Body of pancreas (tissue), 4 donors: ENCODE measurements around the gene SMARCB1. TPM values are rescaled to one million over a fixed set of nuclear protein-coding genes. Genes with fewer than 3 reads are reported as not detected.
A peak's percentile ranks its signal among the peaks of the same experiment; 100 is the strongest.

Source experiments
- ATAC-seq: fragments of 150-250 bp; one replicate; pipeline ENCODE4 v1.9.1; 2016
- DNase-seq, 4 donors: peaks; one replicate each; pipeline ENCODE4 v3.0.0-alpha.2; 2019
- H3K27ac ChIP-seq, 4 donors: fragments of 200-600 bp; sonication (generic); 1 replicate in 3 of 4; 2 replicates in 1 of 4; pipeline versions ENCODE4 v1.5.1 to v1.6.1; 2016 to 2019; ENCODE audit warnings: mild to moderate bottlenecking in 1 of 4, mixed read lengths in 1 of 4, moderate library complexity in 1 of 4
- H3K27me3 ChIP-seq, 2 donors: fragments of 200-600 bp; sonication (generic); one replicate each; pipeline ENCODE4 v1.6.0; 2016; ENCODE audit warnings: mild to moderate bottlenecking in 1 of 2
- H3K36me3 ChIP-seq, 2 donors: fragments of 200-600 bp; sonication (generic); replicated peaks in 1 of 2; 2 replicates each; pipeline ENCODE4 v1.5.1; 2016; ENCODE audit warnings: low read depth in 2 of 2; ENCODE audit not compliant: insufficient read depth in 1 of 2
- H3K4me1 ChIP-seq: fragments of 200-600 bp; sonication (generic); one replicate; pipeline ENCODE4 v1.6.0; 2016
- H3K4me3 ChIP-seq, 2 donors: fragments of 200-600 bp; sonication (generic); 1 replicate in 1 of 2; 2 replicates in 1 of 2; pipeline ENCODE4 v1.5.1; 2016 to 2019
- H3K9me3 ChIP-seq, 3 donors: fragments of 200-600 bp; sonication (generic); 1 replicate in 2 of 3; 2 replicates in 1 of 3; pipeline ENCODE4 v1.5.1; 2016
- CTCF ChIP-seq, 7 experiments: fragments of 450-650 bp in 4 of 7; fragments of 200-600 bp in 3 of 7; sonication (generic) in 3 of 7; IDR thresholded peaks; one replicate each; pipeline ENCODE4 v1.5.1; 2016 to 2019; ENCODE audit warnings: antibody characterized with exemption in 7 of 7
- POLR2A ChIP-seq, 3 donors: fragments of 450-650 bp; IDR thresholded peaks; one replicate each; pipeline ENCODE4 v1.6.1; 2016; ENCODE audit warnings: antibody characterized with exemption in 3 of 3, mild to moderate bottlenecking in 2 of 3
- WGBS, 2 donors: methylation state at CpG; one replicate each; pipeline ENCODE4 v1.1.5; 2017; 5-methylcytosine and 5-hydroxymethylcytosine counted together
- intact Hi-C: fragments of 100-400 bp; cut with DNase I; formaldehyde crosslinking; loops from one replicate; pipeline ENCODE4 v1.15.1; 2023
- total RNA-seq, 2 donors: library from RNA; depleted of rRNA; stranded (reverse); fragments of >200 nt; gene quantifications; one replicate each; pipeline ENCODE4 v1.1.0, GENCODE V29; 2016

The SMARCB1 gene
- total RNA-seq, 2 donors from 2014 or later, result 40.2 to 119 TPM

GRCh38 chr22:23850136-23850611, 63.4 kb downstream of the SMARCB1 start:
- intact Hi-C loops, result no loop called here
- H3K4me3 ChIP-seq, result no peak overlapping the region
- no peak for TF ChIP-seq POLR2A (IDR thresholded peaks at IDR 0.05)
- no peak for TF ChIP-seq CTCF (IDR thresholded peaks at IDR 0.05)

DNA sequence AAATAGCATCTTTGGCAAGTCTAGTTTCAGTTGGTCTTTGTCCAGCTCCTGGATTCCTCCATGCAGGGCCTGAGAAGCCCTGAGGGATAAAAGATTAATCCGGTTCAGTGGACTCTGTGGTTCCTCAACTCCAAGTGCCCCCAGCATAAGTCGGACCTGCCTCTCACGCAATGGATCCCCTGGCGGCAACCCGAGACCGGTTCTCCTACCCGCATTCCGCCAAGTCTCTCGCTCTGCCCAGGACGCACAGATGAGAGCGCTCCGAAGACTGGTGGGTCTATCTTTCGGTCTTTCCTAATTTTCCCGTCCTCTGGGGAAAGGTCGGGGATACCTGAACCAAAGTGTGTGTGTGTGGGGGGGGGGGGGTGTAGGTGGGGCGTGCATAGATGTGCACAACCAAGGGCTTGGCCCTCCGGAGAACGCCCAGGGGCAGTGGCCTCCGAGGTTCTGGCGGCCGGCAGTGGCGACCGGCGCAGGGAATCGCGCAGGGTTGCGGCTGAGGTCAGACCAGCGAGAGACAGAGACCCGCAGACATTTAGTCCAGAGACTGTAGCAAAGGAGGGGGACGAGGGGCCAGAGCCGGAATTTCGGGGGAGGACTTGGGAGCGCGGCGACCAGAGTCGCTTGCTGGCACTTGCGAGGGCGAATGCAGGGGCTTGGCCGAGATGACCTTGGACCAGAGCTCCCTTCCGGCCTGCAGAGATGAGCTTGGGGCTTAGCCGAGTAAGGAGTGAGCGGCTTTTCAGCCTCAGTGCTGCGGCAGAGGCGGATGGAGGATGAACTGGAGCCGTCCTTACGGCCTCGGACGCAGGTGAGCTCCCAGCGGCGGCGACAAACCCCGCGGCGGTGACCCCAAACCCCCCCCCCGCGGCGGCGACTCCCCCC, 70.2 kb downstream of the SMARCB1 start:
- peak overlapping the region; percentile 86 to 96 (median 90) for H3K27ac ChIP-seq
- intact Hi-C loops, result no loop called here
- peak overlapping the region; percentile 19 to 60 for H3K4me3 ChIP-seq
- H3K27me3 ChIP-seq, result no peaks in the 10 kb centered on the region
- DNase-seq, result peak in 3 of 4 donors; percentile 42 to 57 (median 55)
- no peaks in the 10 kb centered on the region for H3K9me3 ChIP-seq
- TF ChIP-seq POLR2A (IDR thresholded peaks at IDR 0.05), result no peak
- TF ChIP-seq CTCF (IDR thresholded peaks at IDR 0.05), result peak in 2 of 7 experiments; percentile 7 to 22
- peaks cover 26% of the 10 kb centered on the region for H3K4me1 ChIP-seq
- WGBS, 2 donors, result 8 to 13% methylated on average over 22 to 58 of the region's 58 CpGs
- no peaks in the 10 kb centered on the region for H3K36me3 ChIP-seq
- ATAC-seq, result peak; percentile 43

More at GRCh38 chr22:23850136-23850611, 63.4 kb downstream of the SMARCB1 start:
- Histone ChIP-seq H3K27me3 (no peaks in the 10 kb centered on the region), H3K4me1 (peaks cover 15% of the 10 kb centered on the region), H3K27ac (peak overlapping the region in 2 of 4 donors; percentile 9 to 56), H3K36me3 (no peaks in the 10 kb centered on the region), H3K9me3 (no peaks in the 10 kb centered on the region)
- 16 to 21% methylated on average over 7 to 16 of the region's 16 CpGs for WGBS, 2 donors
- DNase-seq (peak; percentile 58 to 72 (median 65)), ATAC-seq (peak; percentile 72)

DNA sequence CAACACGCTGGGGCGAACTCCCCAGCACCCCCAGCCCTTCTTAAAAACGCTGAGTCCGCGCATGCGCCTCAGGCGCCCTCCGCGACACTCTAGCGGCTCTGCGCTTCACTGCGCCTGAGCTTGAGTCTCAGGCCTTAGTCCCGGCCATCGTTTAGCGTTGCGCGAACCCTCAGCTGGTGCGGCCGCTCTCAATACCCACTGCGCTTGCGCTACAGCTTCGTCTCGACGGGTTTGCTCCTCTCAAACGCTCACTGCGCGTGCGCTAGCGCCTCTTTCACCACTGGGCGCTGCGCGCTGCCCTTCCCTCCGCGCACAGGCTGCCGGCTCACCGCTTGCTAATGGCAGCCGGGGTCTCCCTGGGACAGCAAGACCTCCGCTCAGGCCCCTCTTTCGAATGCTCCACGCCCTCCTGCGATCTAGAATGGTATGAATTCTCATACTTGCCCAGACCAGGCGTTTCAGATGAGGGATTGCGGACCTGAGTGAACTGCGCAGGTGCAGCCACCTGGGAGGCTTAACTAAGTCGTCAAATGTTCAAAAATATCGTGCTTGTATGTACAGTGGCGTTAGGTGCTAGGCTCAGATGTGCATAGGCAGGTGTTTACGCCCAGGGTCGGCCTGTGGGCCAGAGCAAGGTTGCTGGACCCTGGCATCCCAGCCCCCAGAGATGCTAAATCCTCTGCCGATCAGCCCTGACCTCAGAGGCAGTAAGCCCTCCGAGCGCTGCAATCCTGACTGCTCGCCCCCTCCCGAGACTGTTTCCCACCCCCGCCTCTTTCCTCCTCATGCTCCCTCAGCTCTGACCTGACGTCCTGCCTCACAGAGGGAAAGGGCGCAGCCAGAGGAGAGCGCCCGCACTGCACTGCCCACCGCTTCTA, 71.1 kb downstream of the SMARCB1 start, which contains the start of gene SLC2A11:
Gene SLC2A11, plus strand, starts transcription at position 270 of the 878 bp plus-strand sequence. Its CDS starts 125 bp downstream, at position 395.
- Histone ChIP-seq H3K36me3 (no peaks in the 10 kb centered on the region), H3K27me3 (no peaks in the 10 kb centered on the region), H3K9me3 (no peaks in the 10 kb centered on the region), H3K27ac (peak within 1 kb of the TSS; percentile 86 to 96 (median 90)), H3K4me1 (peaks cover 26% of the 10 kb centered on the region), H3K4me3 (peak within 1 kb of the TSS; percentile 33 to 60)
- DNase-seq (peak; percentile 96 to 99 (median 98)), ATAC-seq (peak; percentile 95)
- TF ChIP-seq POLR2A (IDR thresholded peaks at IDR 0.05), result peak; percentile 81 to 93 (median 91)
- TF ChIP-seq CTCF (IDR thresholded peaks at IDR 0.05), result peak in 4 of 7 experiments; percentile 47 to 60 (median 56)
- intact Hi-C loops, result no loop called here
- WGBS, 2 donors, result 1 to 2% methylated on average over 13 to 59 of the region's 60 CpGs

DNA sequence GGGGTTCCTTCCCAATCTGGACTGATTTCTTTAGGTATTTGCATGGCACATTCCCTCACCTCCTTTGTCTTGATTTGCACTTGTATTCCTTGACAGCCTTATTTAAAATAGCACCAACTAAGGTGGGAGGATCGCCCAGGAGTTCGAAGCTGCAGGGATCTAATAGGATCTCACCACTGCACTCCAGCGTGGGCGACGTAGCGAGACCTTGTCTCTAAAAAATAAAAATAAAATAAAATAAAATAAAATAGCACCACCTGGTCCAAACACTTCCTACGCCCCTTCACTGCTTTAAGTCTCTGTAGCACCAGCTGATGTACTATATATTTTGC, 71.7 kb downstream of the SMARCB1 start:
- DNase-seq (no peak), ATAC-seq (no peak)
- intact Hi-C loops, result no loop called here
- Histone ChIP-seq H3K9me3 (no peaks in the 10 kb centered on the region), H3K4me1 (peaks cover 26% of the 10 kb centered on the region), H3K27me3 (no peaks in the 10 kb centered on the region), H3K36me3 (no peaks in the 10 kb centered on the region), H3K4me3 (no peak overlapping the region), H3K27ac (peak overlapping the region; percentile 86 to 96 (median 90))
- WGBS, 2 donors, result 28 to 46% methylated on average over 7 of the region's 7 CpGs
- TF ChIP-seq CTCF (IDR thresholded peaks at IDR 0.05) (no peak), POLR2A (IDR thresholded peaks at IDR 0.05) (no peak)
